Adrenal gland (tissue), 5 donors: ENCODE measurements around the gene CHP1.

Experiments used
- POLR2A ChIP-seq, 2 donors: fragments of 450-650 bp; IDR thresholded peaks; one replicate each; pipeline ENCODE4 v1.6.1; 2017; ENCODE audit warnings: antibody characterized with exemption in 2 of 2, mild to moderate bottlenecking in 2 of 2, moderate library complexity in 1 of 2
- TF ChIP-seq, protein P1 (sequence below), 6 experiments: fragments of 450-650 bp in 4 of 6; fragments of 200-600 bp in 2 of 6; sonication (generic) in 1 of 6; IDR thresholded peaks; 1 replicate in 5 of 6; 2 replicates in 1 of 6; pipeline versions ENCODE4 v1.5.1 to v1.8.0; 2016 to 2021; ENCODE audit warnings: antibody characterized with exemption in 6 of 6, mild to moderate bottlenecking in 2 of 6, moderate library complexity in 1 of 6
- donor health status: DM: no; HTN: no; CAD: no.

DNA sequence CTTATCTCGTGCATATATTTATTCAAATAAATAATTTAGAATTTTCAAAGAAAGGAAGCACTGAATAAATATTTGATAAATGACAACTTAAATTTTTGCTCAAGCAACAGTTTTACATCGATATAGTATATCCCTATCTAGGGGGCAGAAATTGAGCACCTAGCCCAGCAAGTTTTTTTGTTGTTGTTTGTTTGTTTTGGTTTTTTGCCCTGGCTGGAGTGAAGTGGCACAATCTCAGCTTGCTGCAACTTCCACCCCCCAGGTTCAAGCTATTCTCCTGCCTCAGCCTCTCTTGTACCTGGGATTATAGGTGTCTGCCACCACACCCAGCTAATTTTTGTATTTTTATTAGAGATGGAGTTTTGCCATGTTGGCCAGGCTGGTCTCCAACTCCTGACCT, 58.9 kb downstream of the CHP1 start:
- TF ChIP-seq, protein P1, sequence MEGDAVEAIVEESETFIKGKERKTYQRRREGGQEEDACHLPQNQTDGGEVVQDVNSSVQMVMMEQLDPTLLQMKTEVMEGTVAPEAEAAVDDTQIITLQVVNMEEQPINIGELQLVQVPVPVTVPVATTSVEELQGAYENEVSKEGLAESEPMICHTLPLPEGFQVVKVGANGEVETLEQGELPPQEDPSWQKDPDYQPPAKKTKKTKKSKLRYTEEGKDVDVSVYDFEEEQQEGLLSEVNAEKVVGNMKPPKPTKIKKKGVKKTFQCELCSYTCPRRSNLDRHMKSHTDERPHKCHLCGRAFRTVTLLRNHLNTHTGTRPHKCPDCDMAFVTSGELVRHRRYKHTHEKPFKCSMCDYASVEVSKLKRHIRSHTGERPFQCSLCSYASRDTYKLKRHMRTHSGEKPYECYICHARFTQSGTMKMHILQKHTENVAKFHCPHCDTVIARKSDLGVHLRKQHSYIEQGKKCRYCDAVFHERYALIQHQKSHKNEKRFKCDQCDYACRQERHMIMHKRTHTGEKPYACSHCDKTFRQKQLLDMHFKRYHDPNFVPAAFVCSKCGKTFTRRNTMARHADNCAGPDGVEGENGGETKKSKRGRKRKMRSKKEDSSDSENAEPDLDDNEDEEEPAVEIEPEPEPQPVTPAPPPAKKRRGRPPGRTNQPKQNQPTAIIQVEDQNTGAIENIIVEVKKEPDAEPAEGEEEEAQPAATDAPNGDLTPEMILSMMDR (IDR thresholded peaks at IDR 0.05): no peak
- no peak for TF ChIP-seq POLR2A (IDR thresholded peaks at IDR 0.05)
